Chondrocyte (in vitro differentiated cells): ENCODE data around the gene RIT2. TPM values are rescaled to one million over a fixed set of nuclear protein-coding genes. Genes with fewer than 3 reads are reported as not detected.

ENCODE experiments used
- DNase-seq: peaks from one replicate; pipeline ENCODE4 v3.0.0; 2021; ENCODE audit warnings: mixed read lengths, low spot score
- H3K27ac Mint-ChIP-seq: one replicate; pipeline ENCODE4 v1.8.0; 2021; ENCODE audit warnings: mild to moderate bottlenecking, moderate library complexity, mixed read lengths; ENCODE audit not compliant: unreplicated experiment
- H3K27me3 Mint-ChIP-seq: 2 replicates; pipeline ENCODE4 v1.8.0; 2021; ENCODE audit warnings: low read depth, mixed read lengths
- H3K36me3 Mint-ChIP-seq: 2 replicates; pipeline ENCODE4 v1.8.0; 2021; ENCODE audit warnings: low read depth, mixed read lengths
- H3K4me1 Mint-ChIP-seq: 2 replicates; pipeline ENCODE4 v1.8.0; 2021; ENCODE audit warnings: low read depth, mild to moderate bottlenecking, mixed read lengths
- H3K4me3 Mint-ChIP-seq: one replicate; pipeline ENCODE4 v1.8.0; 2021; ENCODE audit warnings: mild to moderate bottlenecking, moderate library complexity, mixed read lengths; ENCODE audit not compliant: unreplicated experiment
- H3K9me3 Mint-ChIP-seq: 2 replicates; pipeline ENCODE4 v1.8.0; 2021; ENCODE audit warnings: low read depth, mixed read lengths
- CTCF ChIP-seq: fragments of 200-600 bp; sonication (generic); IDR thresholded peaks from 2 replicates; pipeline ENCODE4 v1.5.0; 2021; ENCODE audit warnings: antibody characterized with exemption, mild to moderate bottlenecking, moderate library complexity
- long read RNA-seq: library from polyadenylated mRNA; stranded (forward); transcript quantifications from one replicate; pipeline ENCODE4 v2.0.0, GENCODE V29; 2021
- total RNA-seq: library from RNA; stranded (reverse); gene quantifications from 3 replicates; pipeline ENCODE4 v1.2.1, GENCODE V29; 2021

Gene RIT2
- total RNA-seq, result not detected in 3 replicates
- long read RNA-seq, result 0 reads

- H3K9me3 Mint-ChIP-seq, result no peaks in the 10 kb centered on the region
- H3K27ac Mint-ChIP-seq, result no peak within 1 kb of the TSS
- H3K4me1 Mint-ChIP-seq, result no peaks in the 10 kb centered on the region
- no peaks in the 10 kb centered on the region for H3K36me3 Mint-ChIP-seq
- H3K4me3 Mint-ChIP-seq, result no peak within 1 kb of the TSS
- no peak for TF ChIP-seq CTCF
- DNase-seq, result no peak
- H3K27me3 Mint-ChIP-seq, result peaks cover 11% of the 10 kb centered on the region
Measured at GRCh38 chr18:43115076-43115921, at the start of gene RIT2. Gene RIT2, minus strand, starts transcription at chr18:43115685.

DNA sequence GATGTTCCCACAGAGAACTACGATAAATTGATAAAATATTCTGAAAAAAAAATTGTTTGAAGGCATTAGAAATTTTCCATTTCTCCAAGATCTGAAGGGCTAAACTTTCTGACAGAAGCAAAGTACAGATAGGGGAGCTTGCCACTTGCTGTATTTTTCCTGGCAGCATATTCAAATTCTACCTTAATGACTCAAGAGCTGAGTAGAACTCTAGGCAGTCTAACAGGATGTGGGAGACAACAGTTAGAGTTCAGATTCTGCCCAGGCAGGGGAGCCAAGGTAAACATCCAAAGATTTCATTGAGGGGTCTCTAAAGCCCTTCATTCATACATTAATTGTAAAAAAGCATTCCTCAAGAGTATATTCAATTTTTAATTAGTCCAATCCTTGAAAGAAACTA, 46.0 kb upstream of the RIT2 start:
- no peak for TF ChIP-seq CTCF
- Mint-ChIP-seq H3K36me3 (no peaks in the 10 kb centered on the region), H3K9me3 (peaks cover 23% of the 10 kb centered on the region), H3K27ac (no peak overlapping the region), H3K4me1 (peaks cover 24% of the 10 kb centered on the region), H3K27me3 (no peaks in the 10 kb centered on the region), H3K4me3 (no peak overlapping the region)
- DNase-seq, result no peak

GRCh38 chr18:43160509-43160908, 45.0 kb upstream of the RIT2 start:
- H3K4me1 Mint-ChIP-seq, result peaks cover 24% of the 10 kb centered on the region
- TF ChIP-seq CTCF, result no peak
- no peaks in the 10 kb centered on the region for H3K36me3 Mint-ChIP-seq
- DNase-seq, result no peak
- H3K9me3 Mint-ChIP-seq, result peaks cover 15% of the 10 kb centered on the region
- no peak overlapping the region for H3K4me3 Mint-ChIP-seq
- no peaks in the 10 kb centered on the region for H3K27me3 Mint-ChIP-seq
- no peak overlapping the region for H3K27ac Mint-ChIP-seq

- H3K27ac Mint-ChIP-seq, result no peak overlapping the region
- TF ChIP-seq CTCF, result no peak
Measured at GRCh38 chr18:43159926-43160325, 44.4 kb upstream of the RIT2 start.

GRCh38 chr18:43159086-43159770, 43.7 kb upstream of the RIT2 start:
- Mint-ChIP-seq H3K27ac (no peak overlapping the region), H3K4me3 (no peak overlapping the region), H3K36me3 (no peaks in the 10 kb centered on the region)

More at GRCh38 chr18:43159926-43160325, 44.4 kb upstream of the RIT2 start:
- Mint-ChIP-seq H3K4me3 (no peak overlapping the region), H3K36me3 (no peaks in the 10 kb centered on the region), H3K9me3 (peaks cover 10% of the 10 kb centered on the region), H3K4me1 (peaks cover 24% of the 10 kb centered on the region), H3K27me3 (no peaks in the 10 kb centered on the region)
- no peak for DNase-seq

More at GRCh38 chr18:43159086-43159770, 43.7 kb upstream of the RIT2 start:
- TF ChIP-seq CTCF, result no peak
- Mint-ChIP-seq H3K4me1 (peaks cover 24% of the 10 kb centered on the region), H3K27me3 (no peaks in the 10 kb centered on the region), H3K9me3 (peaks cover 9% of the 10 kb centered on the region)
- no peak for DNase-seq
